CD4-positive, alpha-beta T cell treated with Interferon alpha-2 for 1 hour (primary cell): Measurements from ENCODE around the gene B4GALNT1.
A peak's percentile ranks its signal among the peaks of the same experiment; 100 is the strongest.
"Not testable (repeated sequence)": the region's sequence is repeated elsewhere in the genome, so short reads cannot be mapped to it uniquely, and the experiment has no call there.

Source experiments
- DNase-seq, 2 donors: peaks; one replicate each; pipeline ENCODE4 v3.0.0-alpha.2; 2020 to 2022

B4GALNT1 gene

GRCh38 chr12:57636731-57637130 lies 3.7 kb upstream of the B4GALNT1 start:
- not testable (repeated sequence) for DNase-seq

- DNase-seq = no peak
Measured at GRCh38 chr12:57632073-57632957, 686 bp downstream of the B4GALNT1 start.

- no peak for DNase-seq
Measured at GRCh38 chr12:57631566-57632072, 1.4 kb downstream of the B4GALNT1 start.

- no peak for DNase-seq
Measured at GRCh38 chr12:57630891-57631433, 2.0 kb downstream of the B4GALNT1 start.

- no peak for DNase-seq
Measured at GRCh38 chr12:57629897-57630471, 3.0 kb downstream of the B4GALNT1 start.

- DNase-seq = no peak
Measured at GRCh38 chr12:57628280-57629191, 4.5 kb downstream of the B4GALNT1 start.

- no peak for DNase-seq
Measured at GRCh38 chr12:57627501-57628279, 5.3 kb downstream of the B4GALNT1 start.

GRCh38 chr12:57626921-57627445 lies 6.0 kb downstream of the B4GALNT1 start:
- no peak for DNase-seq

GRCh38 chr12:57626111-57626920 lies 6.7 kb downstream of the B4GALNT1 start:
- DNase-seq = no peak

GRCh38 chr12:57625261-57626032 lies 7.6 kb downstream of the B4GALNT1 start:
- DNase-seq = no peak

GRCh38 chr12:57624441-57625220 lies 8.4 kb downstream of the B4GALNT1 start:
- no peak for DNase-seq

GRCh38 chr12:57623811-57624390 lies 9.1 kb downstream of the B4GALNT1 start:
- DNase-seq = no peak

GRCh38 chr12:57623385-57623784 lies 9.6 kb downstream of the B4GALNT1 start:
- no peak for DNase-seq

- no peak for DNase-seq
Measured at GRCh38 chr12:57622293-57623245, 10.4 kb downstream of the B4GALNT1 start.

GRCh38 chr12:57621497-57622292 lies 11.3 kb downstream of the B4GALNT1 start:
- peak; percentile 32 to 61 for DNase-seq

GRCh38 chr12:57620936-57621496 lies 12.0 kb downstream of the B4GALNT1 start:
- DNase-seq = no peak
